ENCODE results near the gene GNAZ.

GRCh38 chr22:23047742-23048141 is 22.6 kb upstream of the GNAZ start:
- no peak for TF ChIP-seq CTCF (IDR thresholded peaks at IDR 0.05)
- no peak for TF ChIP-seq POLR2AphosphoS5 (IDR thresholded peaks at IDR 0.05)
- no peak for TF ChIP-seq POLR2A (IDR thresholded peaks at IDR 0.05)
- TF ChIP-seq EP300 (IDR thresholded peaks at IDR 0.05; ENCODE audit: low read depth) = no peak

Measured in transverse colon (tissue), 4 donors.